SJCRH30 (cell line): ENCODE data around the gene HOMER2. TPM values are rescaled to one million over a fixed set of nuclear protein-coding genes. Genes with fewer than 3 reads are reported as not detected.
"Not testable (repeated sequence)": the region's sequence is repeated elsewhere in the genome, so short reads cannot be mapped to it uniquely, and the experiment has no call there.

Experiments
- DNase-seq, 2 experiments: peaks; one replicate each; pipeline ENCODE4 v3.0.0-alpha.2; 2015 to 2020
- H3K27ac ChIP-seq: fragments of 250-450 bp; sonication (Bioruptor Pico); 2 replicates; pipeline ENCODE4 v1.5.1; 2020; ENCODE audit warnings: mild to moderate bottlenecking, moderate library complexity
- H3K27me3 ChIP-seq: fragments of 250-450 bp; sonication (Bioruptor Pico); 2 replicates; pipeline ENCODE4 v1.5.1; 2020; ENCODE audit warnings: mild to moderate bottlenecking, moderate library complexity
- H3K36me3 ChIP-seq: fragments of 250-450 bp; sonication (Bioruptor Pico); 2 replicates; pipeline ENCODE4 v1.5.1; 2020; ENCODE audit warnings: mild to moderate bottlenecking, moderate library complexity
- H3K4me1 ChIP-seq: fragments of 250-450 bp; sonication (Bioruptor Pico); 2 replicates; pipeline ENCODE4 v1.5.1; 2020; ENCODE audit warnings: mild to moderate bottlenecking, moderate library complexity
- H3K4me3 ChIP-seq: fragments of 250-450 bp; sonication (Bioruptor Pico); 2 replicates; pipeline ENCODE4 v1.5.1; 2020; ENCODE audit warnings: mild to moderate bottlenecking, moderate library complexity
- H3K9me3 ChIP-seq: fragments of 250-450 bp; sonication (Bioruptor Pico); replicated peaks from 2 replicates; pipeline ENCODE4 v1.5.1; 2020; ENCODE audit warnings: mild to moderate bottlenecking, moderate library complexity
- total RNA-seq: library from RNA; depleted of rRNA; stranded (reverse); fragments of >200 nt; shearing (Covaris generic); gene quantifications from 2 replicates; pipeline ENCODE4 v1.2.3, GENCODE V29; 2014

HOMER2 gene
- total RNA-seq, 1 experiment from 2014 or later = 6.8 TPM

DNA sequence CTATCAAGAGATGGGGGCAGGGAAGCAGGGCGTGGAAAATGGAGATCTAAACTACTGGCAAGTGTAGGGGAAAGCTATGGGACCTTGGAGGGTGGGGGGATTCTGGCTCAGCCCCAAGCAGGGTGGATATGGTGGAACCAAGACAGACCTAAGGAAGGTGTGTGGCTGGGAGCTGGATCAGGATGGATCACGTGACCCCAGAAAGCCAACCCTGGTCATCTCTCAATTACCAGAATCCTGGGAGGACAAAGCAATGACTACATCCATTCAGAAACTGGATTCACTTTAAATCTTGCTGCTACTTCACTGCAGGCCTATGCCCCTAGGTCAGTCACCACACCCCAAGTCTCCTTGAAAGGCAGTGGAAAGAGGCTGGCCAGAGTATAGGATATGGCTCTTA is 74.7 kb downstream of the HOMER2 start:
- no peaks in the 10 kb centered on the region for H3K27me3 ChIP-seq
- H3K27ac ChIP-seq = no peak overlapping the region
- DNase-seq = no peak
- H3K4me3 ChIP-seq = no peak overlapping the region
- H3K36me3 ChIP-seq = no peaks in the 10 kb centered on the region
- no peaks in the 10 kb centered on the region for H3K9me3 ChIP-seq
- no peaks in the 10 kb centered on the region for H3K4me1 ChIP-seq

DNA sequence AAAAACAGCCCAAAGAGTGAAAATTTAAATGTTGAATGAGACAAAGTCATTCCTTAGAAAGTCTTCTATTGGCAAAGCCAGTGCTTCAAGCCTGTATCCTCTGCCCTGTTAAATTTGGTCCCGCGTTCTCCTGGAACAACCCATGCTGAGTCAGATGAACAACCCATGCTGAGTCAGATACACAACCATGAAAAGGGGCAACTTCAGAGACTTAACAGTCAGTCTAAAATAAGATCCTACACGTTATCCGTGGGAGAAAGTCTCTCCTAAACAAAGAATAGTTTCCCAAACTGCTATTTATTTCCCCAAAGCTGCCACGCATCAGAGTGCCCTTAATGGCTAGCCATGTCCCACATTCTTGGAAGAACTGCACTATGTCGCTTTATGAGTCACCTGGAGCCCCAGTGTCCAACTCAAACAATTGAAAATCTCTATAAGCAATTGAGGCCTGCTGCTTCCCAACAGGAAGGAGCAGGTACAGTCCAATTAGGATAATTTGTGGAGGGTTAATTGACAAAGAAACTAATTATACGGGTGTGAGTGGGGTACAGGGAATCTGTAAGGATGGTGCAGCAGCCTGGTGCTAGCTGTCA is 77.0 kb downstream of the HOMER2 start:
- Histone ChIP-seq H3K4me3 (no peak overlapping the region), H3K9me3 (no peaks in the 10 kb centered on the region), H3K27me3 (no peaks in the 10 kb centered on the region), H3K36me3 (no peaks in the 10 kb centered on the region), H3K4me1 (no peaks in the 10 kb centered on the region), H3K27ac (no peak overlapping the region)
- no peak for DNase-seq

DNA sequence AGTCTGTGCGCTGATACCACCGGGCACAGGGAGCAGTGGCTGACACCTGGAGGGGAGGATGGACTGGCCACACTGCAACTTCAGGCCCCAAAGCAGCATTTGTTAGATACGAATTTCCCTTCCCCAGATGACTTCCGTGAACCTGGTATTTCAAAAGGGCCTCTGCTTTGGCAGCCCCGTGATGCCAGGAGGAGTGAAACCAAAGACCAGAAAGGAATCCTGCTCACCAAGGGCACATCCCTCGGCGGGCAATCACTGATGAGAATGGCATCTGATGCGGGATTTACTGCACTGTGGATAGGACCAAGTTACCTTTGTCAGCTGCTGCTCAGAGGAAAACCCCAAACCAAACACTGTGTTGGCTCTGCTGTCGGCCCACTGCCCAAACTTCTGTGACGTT is 77.6 kb downstream of the HOMER2 start:
- no peaks in the 10 kb centered on the region for H3K36me3 ChIP-seq
- no peaks in the 10 kb centered on the region for H3K27me3 ChIP-seq
- no peaks in the 10 kb centered on the region for H3K4me1 ChIP-seq
- no peak for DNase-seq
- H3K4me3 ChIP-seq = no peak overlapping the region
- H3K9me3 ChIP-seq = no peaks in the 10 kb centered on the region
- H3K27ac ChIP-seq = no peak overlapping the region

DNA sequence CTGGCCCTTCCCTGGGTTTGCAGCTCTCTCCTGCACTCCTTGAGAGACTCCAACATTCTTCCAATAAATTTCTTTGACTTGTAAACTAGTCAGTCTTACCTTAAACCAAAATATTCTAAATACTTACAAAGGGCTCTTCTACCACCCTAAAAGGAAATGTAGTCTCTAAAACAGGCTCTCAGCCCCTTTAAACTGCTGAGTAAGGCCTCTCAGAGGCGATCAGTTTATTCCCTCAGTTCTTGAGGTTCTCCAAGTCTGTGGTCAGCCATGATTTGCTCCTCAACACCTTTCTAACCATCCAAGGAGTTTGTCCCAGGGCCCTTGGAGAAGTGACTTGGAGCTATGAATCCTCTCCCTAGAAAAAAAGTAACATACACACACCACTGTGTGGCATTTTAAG is 78.3 kb downstream of the HOMER2 start:
- no peak for DNase-seq
- no peaks in the 10 kb centered on the region for H3K4me1 ChIP-seq

DNA sequence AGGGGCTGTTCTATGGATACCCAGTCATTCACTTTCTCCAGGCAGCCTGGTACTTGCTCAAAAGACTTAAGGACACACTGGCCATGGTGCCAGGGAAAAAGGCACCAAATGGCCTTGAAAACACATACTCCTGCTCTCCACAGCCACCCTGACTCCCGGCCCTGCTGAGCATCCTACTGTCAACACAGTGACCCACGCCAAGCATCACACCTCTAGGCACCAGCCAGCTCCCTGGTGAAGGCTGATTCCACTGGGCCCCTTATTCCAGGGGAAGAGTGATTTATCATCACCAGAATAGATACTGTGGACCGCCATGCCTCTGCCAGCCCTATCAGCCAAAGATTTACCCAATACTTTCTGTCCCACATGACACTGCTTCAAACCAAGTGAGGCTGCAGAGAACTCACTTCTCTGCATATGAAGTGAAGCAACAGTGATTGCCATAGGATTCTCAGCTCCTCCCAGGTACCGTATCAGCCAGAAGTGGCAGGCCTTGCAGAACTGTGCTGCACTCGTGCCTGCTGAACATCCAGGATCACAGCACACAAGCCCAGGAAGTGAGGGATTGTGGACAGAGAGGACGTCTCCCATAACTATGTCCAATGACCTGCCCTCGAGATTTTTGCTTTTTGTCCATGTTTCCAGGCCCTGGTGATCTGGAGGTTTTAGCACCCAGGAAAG is 79.4 kb downstream of the HOMER2 start:
- no peaks in the 10 kb centered on the region for H3K27me3 ChIP-seq
- H3K36me3 ChIP-seq = no peaks in the 10 kb centered on the region
- DNase-seq = no peak
- H3K27ac ChIP-seq = no peak overlapping the region
- H3K4me3 ChIP-seq = no peak overlapping the region
- no peaks in the 10 kb centered on the region for H3K4me1 ChIP-seq
- no peaks in the 10 kb centered on the region for H3K9me3 ChIP-seq

More for the DNA sequence above, 78.3 kb downstream of the HOMER2 start:
- H3K27me3 ChIP-seq = no peaks in the 10 kb centered on the region
- H3K4me3 ChIP-seq = no peak overlapping the region
- no peaks in the 10 kb centered on the region for H3K9me3 ChIP-seq
- H3K36me3 ChIP-seq = no peaks in the 10 kb centered on the region
- H3K27ac ChIP-seq = no peak overlapping the region

DNA sequence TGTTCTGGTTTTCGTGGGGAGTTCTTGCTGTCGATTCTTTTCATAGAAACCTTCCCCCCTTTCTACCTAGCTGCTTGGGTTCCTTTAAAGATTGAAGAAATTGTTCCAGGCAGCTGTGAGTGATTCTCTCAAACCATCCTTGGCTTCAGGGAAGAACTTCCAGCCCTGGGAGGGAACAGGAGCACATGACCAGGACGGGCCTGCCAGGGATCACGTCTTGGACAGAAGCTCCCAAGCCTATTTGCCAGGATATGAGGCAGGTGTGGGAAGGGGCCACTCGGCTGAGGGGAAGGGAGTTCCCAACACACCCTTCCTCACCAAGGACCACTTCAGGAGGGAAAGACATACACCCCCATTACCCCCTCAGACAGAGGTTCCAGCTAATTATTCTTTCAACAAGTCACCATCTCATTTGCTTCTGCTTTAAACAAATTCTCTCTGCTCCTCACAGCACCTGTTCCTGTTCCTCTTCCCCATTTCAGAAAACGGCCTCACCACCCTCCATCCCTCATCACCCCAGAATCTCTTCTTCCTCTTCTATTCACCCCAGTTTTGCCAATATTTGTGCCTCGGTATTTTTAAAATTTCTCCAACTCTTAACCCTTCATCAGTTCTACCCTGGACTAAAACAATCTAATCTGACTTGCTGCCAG is 80.6 kb downstream of the HOMER2 start:
- Histone ChIP-seq H3K4me1 (no peaks in the 10 kb centered on the region), H3K27ac (no peak overlapping the region), H3K27me3 (no peaks in the 10 kb centered on the region), H3K9me3 (no peaks in the 10 kb centered on the region), H3K4me3 (no peak overlapping the region), H3K36me3 (no peaks in the 10 kb centered on the region)
- DNase-seq = no peak

DNA sequence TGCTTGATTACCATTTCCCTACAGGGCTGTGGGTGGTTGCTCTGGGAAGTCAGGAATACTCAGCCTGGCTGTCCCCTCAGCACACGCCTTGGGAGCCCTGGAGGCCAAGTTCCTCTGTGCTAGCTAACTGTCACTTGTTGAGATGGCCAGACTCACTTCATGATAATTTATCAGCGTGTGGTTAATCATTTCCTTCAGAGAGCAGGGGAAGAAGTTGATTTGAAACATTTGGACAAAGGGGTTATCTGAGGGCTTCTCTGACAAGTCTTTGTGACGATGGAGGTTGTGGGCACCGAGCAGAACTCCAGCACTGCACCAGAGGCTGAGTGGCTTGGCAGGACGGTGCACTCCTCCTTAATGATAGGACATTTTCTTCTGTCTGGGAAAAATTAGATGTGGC is 81.2 kb downstream of the HOMER2 start:
- DNase-seq = no peak
- Histone ChIP-seq H3K4me3 (no peak overlapping the region), H3K4me1 (no peaks in the 10 kb centered on the region), H3K9me3 (no peaks in the 10 kb centered on the region), H3K36me3 (no peaks in the 10 kb centered on the region), H3K27me3 (no peaks in the 10 kb centered on the region), H3K27ac (no peak overlapping the region)

DNA sequence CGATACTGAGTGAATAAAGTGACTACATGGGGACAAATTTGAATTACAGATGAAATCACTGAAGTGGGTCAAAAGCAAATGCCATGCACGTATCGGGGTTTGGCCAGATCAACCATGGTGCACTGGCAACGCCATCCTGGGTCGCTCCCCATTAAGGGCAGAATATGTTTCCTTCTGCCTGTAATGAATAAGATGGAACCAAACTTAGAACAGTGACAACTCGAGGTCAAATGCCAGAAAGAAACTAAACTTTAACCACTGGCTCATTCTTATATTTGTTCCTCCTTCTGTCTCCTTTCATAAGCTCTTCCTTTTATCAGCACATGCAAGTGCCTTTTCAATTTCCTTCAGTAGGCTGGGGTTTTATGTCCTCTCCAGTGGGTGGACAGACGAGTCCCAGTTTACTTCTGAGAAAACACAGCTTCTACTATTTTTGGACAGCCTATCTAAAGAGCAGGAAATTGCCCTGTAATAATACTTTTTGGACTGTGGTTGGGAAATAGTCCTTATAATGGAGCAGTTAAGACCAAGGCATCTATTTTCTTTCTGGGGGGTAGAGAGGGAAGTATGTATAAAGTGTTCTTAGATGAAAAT is 81.7 kb downstream of the HOMER2 start:
- Histone ChIP-seq H3K4me3 (no peak overlapping the region), H3K27me3 (no peaks in the 10 kb centered on the region), H3K27ac (no peak overlapping the region), H3K36me3 (no peaks in the 10 kb centered on the region), H3K4me1 (no peaks in the 10 kb centered on the region), H3K9me3 (no peaks in the 10 kb centered on the region)
- DNase-seq = no peak

DNA sequence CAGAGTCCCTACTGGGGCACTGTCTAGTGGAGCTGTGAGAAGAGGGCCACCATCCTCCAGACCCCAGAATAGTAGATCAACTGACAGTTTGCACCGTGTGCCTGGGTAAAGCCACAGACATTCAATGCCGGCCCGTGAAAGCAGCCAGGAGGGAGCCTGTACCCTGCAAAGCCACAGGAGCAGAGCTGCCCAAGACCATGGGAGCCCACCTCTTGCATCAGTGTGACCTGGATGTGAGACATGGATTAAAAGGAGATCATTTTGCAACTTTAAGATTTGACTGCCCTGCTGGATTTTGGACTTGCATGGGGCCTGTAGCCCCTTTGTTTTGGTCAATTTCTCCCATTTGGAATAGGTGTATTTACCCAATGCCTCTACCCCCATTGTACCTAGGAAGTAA is 86.5 kb downstream of the HOMER2 start:
- not testable (repeated sequence) for H3K4me1 ChIP-seq, H3K27ac ChIP-seq, H3K9me3 ChIP-seq, H3K27me3 ChIP-seq, H3K36me3 ChIP-seq, DNase-seq, H3K4me3 ChIP-seq

DNA sequence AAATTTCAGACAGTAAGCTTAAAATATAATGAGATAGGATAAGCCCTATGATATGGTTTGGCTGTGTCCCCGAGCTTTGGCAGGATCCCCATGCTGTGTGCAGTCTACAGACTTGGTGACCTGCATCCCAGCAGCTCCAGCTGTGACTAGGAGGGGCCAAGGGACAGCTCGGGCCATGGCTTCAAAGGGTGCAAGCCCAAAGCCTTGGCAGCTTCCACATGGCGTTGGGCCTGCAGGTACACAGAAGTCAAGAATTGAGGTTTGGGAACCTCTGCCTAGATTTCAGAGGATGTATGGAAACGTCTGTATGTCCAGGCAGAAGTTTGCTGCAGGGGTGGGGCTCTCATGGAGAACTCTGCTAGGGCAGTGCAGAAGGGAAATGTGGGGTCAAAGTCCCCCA is 86.9 kb downstream of the HOMER2 start:
- not testable (repeated sequence) for DNase-seq, H3K36me3 ChIP-seq, H3K9me3 ChIP-seq, H3K4me1 ChIP-seq, H3K27me3 ChIP-seq, H3K27ac ChIP-seq, H3K4me3 ChIP-seq

DNA sequence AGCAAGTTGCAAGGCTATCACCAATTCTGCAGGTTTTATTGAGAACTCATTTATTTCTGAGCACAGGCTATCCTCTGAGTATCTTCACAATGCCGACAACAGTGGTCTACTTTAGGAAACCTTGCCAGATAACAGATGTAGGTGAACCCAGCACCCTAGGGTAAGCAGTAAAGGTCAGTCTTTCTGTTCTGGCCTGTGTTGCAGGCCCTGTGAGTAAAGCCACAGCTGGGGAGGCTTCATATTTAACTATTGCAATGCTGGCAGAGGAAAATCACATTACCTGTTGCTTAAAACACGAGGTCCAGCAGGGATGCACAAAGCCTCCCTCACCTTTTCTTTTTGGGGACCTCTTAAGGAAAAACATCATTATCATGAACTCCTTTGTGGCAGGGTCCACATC is 87.6 kb downstream of the HOMER2 start:
- no peaks in the 10 kb centered on the region for H3K27me3 ChIP-seq
- H3K9me3 ChIP-seq = no peaks in the 10 kb centered on the region
- H3K4me3 ChIP-seq = no peak overlapping the region
- H3K4me1 ChIP-seq = no peaks in the 10 kb centered on the region
- H3K36me3 ChIP-seq = no peaks in the 10 kb centered on the region
- DNase-seq = no peak
- no peak overlapping the region for H3K27ac ChIP-seq

DNA sequence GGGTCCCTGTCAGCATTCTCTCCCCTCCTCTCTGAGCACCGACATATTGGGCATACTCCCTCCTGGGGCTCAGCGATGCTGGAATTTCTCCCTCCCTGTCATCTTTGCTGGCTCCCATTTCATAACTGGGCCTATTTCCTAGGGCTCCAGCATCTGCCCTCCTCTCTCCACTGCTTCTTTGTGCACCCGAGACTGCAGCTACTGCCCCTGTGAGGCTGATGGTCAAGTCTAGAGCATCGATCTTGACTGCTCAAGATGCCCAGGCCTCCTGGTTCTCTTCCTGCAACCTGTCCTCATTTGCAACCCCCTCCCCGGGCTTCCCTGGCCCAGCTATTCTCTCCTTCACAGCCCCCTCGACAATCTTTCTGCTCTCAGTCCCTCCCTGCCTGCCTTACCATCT is 89.6 kb downstream of the HOMER2 start:
- DNase-seq = no peak
- H3K4me3 ChIP-seq = no peak overlapping the region
- no peaks in the 10 kb centered on the region for H3K36me3 ChIP-seq
- H3K27me3 ChIP-seq = no peaks in the 10 kb centered on the region
- H3K27ac ChIP-seq = no peak overlapping the region
- H3K9me3 ChIP-seq = no peaks in the 10 kb centered on the region
- H3K4me1 ChIP-seq = no peaks in the 10 kb centered on the region

DNA sequence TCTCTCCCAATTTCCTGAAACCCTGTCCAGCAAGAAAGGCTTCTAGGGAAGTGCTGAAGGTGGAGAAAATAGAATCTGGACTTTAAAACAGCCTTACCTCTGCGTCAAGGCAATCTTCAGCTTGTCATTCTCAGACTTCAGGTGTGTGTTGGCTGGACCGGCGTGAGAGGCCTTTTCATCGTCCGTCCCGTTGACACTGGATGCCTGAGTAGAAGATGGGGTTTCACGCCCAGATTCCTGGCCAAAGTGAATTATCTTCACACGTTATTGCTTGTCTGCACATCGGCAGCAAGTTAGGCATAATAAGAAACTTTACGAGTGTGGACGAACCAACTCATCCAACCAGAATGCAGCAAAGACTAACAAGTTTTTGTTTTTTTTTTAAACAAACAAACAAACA is 93.6 kb downstream of the HOMER2 start:
- no peak overlapping the region for H3K27ac ChIP-seq
- no peaks in the 10 kb centered on the region for H3K4me1 ChIP-seq
- no peak for DNase-seq

DNA sequence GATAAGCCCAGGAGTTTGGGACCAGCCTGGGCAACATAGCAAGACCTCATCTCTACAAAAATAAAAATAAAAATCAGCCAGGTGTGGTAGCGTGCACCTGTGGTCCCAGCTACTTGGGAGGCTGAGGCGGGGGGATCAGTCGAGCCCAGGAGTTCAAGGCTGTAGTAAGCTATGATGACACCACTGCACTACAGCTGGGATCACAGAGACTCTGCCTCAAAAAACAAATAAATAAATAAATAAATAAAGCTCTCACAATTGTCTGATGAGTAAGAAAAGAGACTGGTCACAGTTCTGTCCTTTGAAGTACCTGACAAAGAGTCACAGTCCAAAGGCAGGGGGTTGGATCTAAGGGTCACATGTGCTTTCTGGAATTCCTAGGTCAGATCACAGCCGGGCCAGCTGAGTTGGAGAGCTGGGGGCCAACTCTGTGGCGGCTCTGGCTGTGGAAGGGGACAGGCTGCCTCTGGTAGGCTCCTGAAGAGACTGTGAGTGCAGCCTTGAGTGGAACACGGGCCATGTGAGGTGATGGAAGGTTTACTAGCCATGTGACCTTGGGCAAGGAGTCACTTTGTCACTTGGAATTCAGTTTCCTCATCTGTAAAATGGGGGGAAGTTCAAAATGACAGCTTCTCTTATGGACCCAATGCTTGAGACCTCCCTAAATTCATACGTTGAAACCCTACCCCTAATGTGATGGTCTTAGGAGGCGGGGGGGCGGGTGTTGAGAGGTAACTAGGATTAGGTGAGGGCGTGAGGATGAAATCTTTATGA is 95.9 kb downstream of the HOMER2 start:
- H3K9me3 ChIP-seq = no peaks in the 10 kb centered on the region
- H3K4me3 ChIP-seq = no peak overlapping the region
- no peak overlapping the region for H3K27ac ChIP-seq
- H3K36me3 ChIP-seq = no peaks in the 10 kb centered on the region
- no peak for DNase-seq
- H3K4me1 ChIP-seq = no peaks in the 10 kb centered on the region
- no peaks in the 10 kb centered on the region for H3K27me3 ChIP-seq

More for the DNA sequence above, 93.6 kb downstream of the HOMER2 start:
- Histone ChIP-seq H3K36me3 (no peaks in the 10 kb centered on the region), H3K9me3 (no peaks in the 10 kb centered on the region), H3K27me3 (no peaks in the 10 kb centered on the region), H3K4me3 (no peak overlapping the region)
